K562 (cell line): Measurements from ENCODE around the gene MAD1L1. TPM values are rescaled to one million over a fixed set of nuclear protein-coding genes. Genes with fewer than 3 reads are reported as not detected.

Source experiments
- ATAC-seq: fragments of 200-7000 bp; cut with Tn5 transposase; 3 replicates; pipeline ENCODE4 v1.9.1; 2020; ENCODE audit warnings: moderate library complexity
- BruUV-seq: library from RNA; stranded (reverse); fragments of 400-500 nt; replicated peaks from 2 replicates; lab custom pipeline; 2021; lab: Mats Ljungman, UMichigan
- CTCF ChIA-PET: fragments of 300-600 bp; formaldehyde crosslinking; extraction: SDS; loops from one replicate; lab custom pipeline; 2021; ENCODE audit warnings: low intra/inter-chr PET ratio; lab: Yijun Ruan, JAX
- POLR2A ChIA-PET: fragments of 300-600, 350-650 bp; sonication (Branson Sonifier 250); formaldehyde crosslinking; extraction: SDS; loops from one replicate; lab custom pipeline; 2021; ENCODE audit warnings: antibody characterized with exemption, inconsistent platforms; lab: Yijun Ruan, JAX
- DNase-seq, 4 experiments: peaks; one replicate each; pipeline versions ENCODE4 v3.0.0 to v3.0.0-alpha.2; 2011 to 2018; ENCODE audit warnings: low spot score in 3 of 4, mixed read lengths in 3 of 4; ENCODE audit errors: extremely low read depth in 1 of 4
- FAIRE-seq: peaks from 2 replicates; lab custom pipeline; 2011; peaks lifted over from hg19 to GRCh38; lab: Jason Lieb, UNC
- H2AFZ ChIP-seq: 2 replicates; pipeline ENCODE4 v1.6.0; 2011; ENCODE audit warnings: low read depth, low read length, control low read depth, inconsistent platforms
- H3K27ac ChIP-seq: fragments of 200-600 bp; 3 replicates; pipeline ENCODE4 v1.8.0; 2011; ENCODE audit warnings: low read depth, mild to moderate bottlenecking, control low read depth, inconsistent platforms, low read length, moderate library complexity, mixed read lengths; ENCODE audit errors: extremely low read depth
- H3K27me3 ChIP-seq, 2 experiments: fragments of 300-600 bp in 1 of 2; 2 replicates in 1 of 2; 3 replicates in 1 of 2; pipeline versions ENCODE4 v1.6.0 to v1.8.0; 2011; ENCODE audit warnings: inconsistent platforms in 2 of 2, low read length in 2 of 2, mild to moderate bottlenecking in 1 of 2, mixed read lengths in 1 of 2, moderate library complexity in 1 of 2; ENCODE audit not compliant: control insufficient read depth in 2 of 2, insufficient read depth in 2 of 2
- H3K36me3 ChIP-seq: fragments of 300-600 bp; 3 replicates; pipeline ENCODE4 v1.8.0; 2011; ENCODE audit warnings: mild to moderate bottlenecking, low read length, inconsistent platforms; ENCODE audit not compliant: control insufficient read depth, insufficient read depth
- H3K4me1 ChIP-seq, 2 experiments: fragments of 200-600 bp in 1 of 2; replicated peaks in 1 of 2; 2 replicates in 1 of 2; 3 replicates in 1 of 2; pipeline versions ENCODE4 v1.5.1 to v1.8.0; 2011; ENCODE audit warnings: inconsistent platforms in 2 of 2, low read length in 2 of 2, mild to moderate bottlenecking in 1 of 2, mixed read lengths in 1 of 2, moderate library complexity in 1 of 2; ENCODE audit not compliant: control insufficient read depth in 2 of 2, insufficient read depth in 2 of 2
- H3K4me2 ChIP-seq: 2 replicates; pipeline ENCODE4 v1.6.1; 2011; ENCODE audit warnings: low read length, control low read depth, inconsistent platforms, mixed read lengths; ENCODE audit not compliant: insufficient read depth
- H3K4me3 ChIP-seq: fragments of 200-600 bp; sonication (generic), shearing (Covaris generic); 2 replicates; pipeline ENCODE4 v1.5.1; 2016; ENCODE audit warnings: control low read depth, inconsistent platforms
- H3K79me2 ChIP-seq: fragments of 200-600 bp; 3 replicates; pipeline ENCODE4 v1.8.0; 2011; ENCODE audit warnings: low read length, inconsistent platforms; ENCODE audit not compliant: control insufficient read depth, insufficient read depth
- H3K9ac ChIP-seq, 2 experiments: 2 replicates each; pipeline versions ENCODE4 v1.6.0 to v1.6.1; 2011; ENCODE audit warnings: low read depth in 2 of 2, low read length in 2 of 2, control low read depth in 1 of 2, inconsistent platforms in 1 of 2, mild to moderate bottlenecking in 1 of 2, mixed read lengths in 1 of 2; ENCODE audit not compliant: insufficient read depth in 1 of 2
- H3K9me1 ChIP-seq: one replicate; pipeline ENCODE4 v1.6.0; 2011; ENCODE audit warnings: inconsistent platforms, mild to moderate bottlenecking, low read length, moderate library complexity; ENCODE audit not compliant: control insufficient read depth, insufficient read depth
- H3K9me3 ChIP-seq: replicated peaks from 2 replicates; pipeline ENCODE4 v1.5.1; 2011; ENCODE audit warnings: low read depth, low read length, inconsistent platforms; ENCODE audit not compliant: control insufficient read depth, insufficient read depth
- H4K20me1 ChIP-seq: replicated peaks from 2 replicates; pipeline ENCODE4 v1.6.1; 2011; ENCODE audit warnings: low read length, inconsistent platforms, mixed read lengths; ENCODE audit not compliant: control insufficient read depth, insufficient read depth
- DMBX1 ChIP-seq: fragments of 250-450 bp; sonication (Bioruptor Pico); IDR thresholded peaks from 2 replicates; pipeline ENCODE4 v1.8.0; 2022; ENCODE audit warnings: inconsistent platforms, mild to moderate bottlenecking, moderate library complexity, borderline replicate concordance
- NFIC ChIP-seq: fragments of 450-650 bp; IDR thresholded peaks from 2 replicates; pipeline ENCODE4 v1.6.1; 2017; ENCODE audit warnings: mild to moderate bottlenecking, inconsistent platforms
- RBM22 ChIP-seq: fragments of 200-400 bp; formaldehyde crosslinking; IDR thresholded peaks from 2 replicates; pipeline ENCODE4 v1.6.1; 2018; ENCODE audit warnings: low read length, low read depth; ENCODE audit not compliant: poor library complexity, severe bottlenecking
- ZNF324 ChIP-seq: fragments of 250-450 bp; sonication (Bioruptor Pico); IDR thresholded peaks from 2 replicates; pipeline ENCODE4 v1.4.0; 2020; ENCODE audit warnings: mild to moderate bottlenecking
- ZNF766 ChIP-seq: fragments of 200-800 bp; sonication (Bioruptor generic); conservative IDR thresholded peaks from 2 replicates; pipeline ENCODE4 v1.6.1; 2016; ENCODE audit warnings: missing genetic modification characterization, missing compliant biosample characterization
- WGBS: fragments of 100-300 bp; shearing (Covaris generic); methylation state at CpG from one replicate; pipeline ENCODE4 v1.1.6; 2016; ENCODE audit warnings: low coverage, mixed read lengths; ENCODE audit not compliant: insufficient coverage; ENCODE audit errors: missing lambda C conversion rate; 5-methylcytosine and 5-hydroxymethylcytosine counted together
- in situ Hi-C: fragments of 300-500 bp; cut with MboI; formaldehyde crosslinking; loops from 4 replicates; pipeline ENCODE4 v1.15.0; 2018; ENCODE audit warnings: inconsistent platforms, mixed read lengths
- intact Hi-C: fragments of 100-400 bp; cut with micrococcal nuclease; formaldehyde crosslinking; loops from 2 replicates; pipeline ENCODE4 v1.14.2; 2022
- polyA plus RNA-seq, 8 experiments: library from polyadenylated mRNA; depleted of rRNA in 4 of 8; stranded (reverse) in 5 of 8; unstranded in 3 of 8; fragments of >200 nt; fragmentation: Nextera tagmentation in 2 of 8; fragmentation: Illumina TruSeq in 1 of 8; extraction: Ambion mirVana in 2 of 8; extraction: Trizol in 1 of 8; gene quantifications; 2 replicates each; pipeline versions ENCODE4 v1.2.1 to v1.2.3, GENCODE V29; 2011 to 2014; ENCODE audit warnings: inconsistent platforms in 1 of 8, missing spikeins in 1 of 8
- total RNA-seq, 7 experiments: library from RNA; depleted of rRNA in 6 of 7; stranded (reverse); fragments of >200 nt in 6 of 7; fragmentation: Illumina TruSeq in 2 of 7; extraction: Trizol in 2 of 7; gene quantifications; 2 replicates each; pipeline versions ENCODE4 v1.2.1 to v1.2.3, GENCODE V29; 2011 to 2021; ENCODE audit warnings: low replicate concordance in 1 of 7
- TF ChIP-seq, protein P1 (sequence below), 2 experiments: fragments of 150-350 bp in 1 of 2; IDR thresholded peaks; 2 replicates each; pipeline ENCODE4 v1.6.1; 2012 to 2016; ENCODE audit warnings: low read depth in 2 of 2, low read length in 2 of 2, mild to moderate bottlenecking in 1 of 2, moderate library complexity in 1 of 2

The MAD1L1 gene
- total and polyA plus RNA-seq, 9 of the 15 experiments (the other 6 are each of a cell fraction or from before 2014, with no cell fraction given) = 1.7 to 89.7 (median 18.0) TPM

DNA sequence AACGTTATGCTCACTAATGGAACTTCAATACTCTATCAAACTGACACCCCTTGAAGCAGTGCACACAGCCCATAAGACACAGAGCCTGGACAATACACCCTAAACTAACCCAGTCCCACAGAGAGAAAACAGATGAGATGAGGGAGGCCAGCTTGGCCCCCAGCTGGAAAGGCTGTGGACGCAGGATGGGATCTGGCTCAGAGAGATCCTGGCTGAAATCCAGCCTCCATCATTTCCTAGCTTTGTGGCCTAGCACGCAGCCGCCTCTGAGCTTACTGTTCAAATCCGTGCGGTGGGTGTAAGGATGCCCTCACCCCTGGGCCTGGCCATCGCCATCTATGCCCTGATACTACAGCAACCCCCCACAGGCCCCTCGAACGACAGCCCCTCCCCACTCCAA lies 48.8 kb upstream of the MAD1L1 start:
- 41% methylated on average over 8 of the region's 9 CpGs for WGBS
- TF ChIP-seq NFIC = peak; percentile 21
- TF ChIP-seq ZNF324 = no peak
- TF ChIP-seq ZNF766 (CRISPR knock-in tag) = no peak
- TF ChIP-seq, protein P1, sequence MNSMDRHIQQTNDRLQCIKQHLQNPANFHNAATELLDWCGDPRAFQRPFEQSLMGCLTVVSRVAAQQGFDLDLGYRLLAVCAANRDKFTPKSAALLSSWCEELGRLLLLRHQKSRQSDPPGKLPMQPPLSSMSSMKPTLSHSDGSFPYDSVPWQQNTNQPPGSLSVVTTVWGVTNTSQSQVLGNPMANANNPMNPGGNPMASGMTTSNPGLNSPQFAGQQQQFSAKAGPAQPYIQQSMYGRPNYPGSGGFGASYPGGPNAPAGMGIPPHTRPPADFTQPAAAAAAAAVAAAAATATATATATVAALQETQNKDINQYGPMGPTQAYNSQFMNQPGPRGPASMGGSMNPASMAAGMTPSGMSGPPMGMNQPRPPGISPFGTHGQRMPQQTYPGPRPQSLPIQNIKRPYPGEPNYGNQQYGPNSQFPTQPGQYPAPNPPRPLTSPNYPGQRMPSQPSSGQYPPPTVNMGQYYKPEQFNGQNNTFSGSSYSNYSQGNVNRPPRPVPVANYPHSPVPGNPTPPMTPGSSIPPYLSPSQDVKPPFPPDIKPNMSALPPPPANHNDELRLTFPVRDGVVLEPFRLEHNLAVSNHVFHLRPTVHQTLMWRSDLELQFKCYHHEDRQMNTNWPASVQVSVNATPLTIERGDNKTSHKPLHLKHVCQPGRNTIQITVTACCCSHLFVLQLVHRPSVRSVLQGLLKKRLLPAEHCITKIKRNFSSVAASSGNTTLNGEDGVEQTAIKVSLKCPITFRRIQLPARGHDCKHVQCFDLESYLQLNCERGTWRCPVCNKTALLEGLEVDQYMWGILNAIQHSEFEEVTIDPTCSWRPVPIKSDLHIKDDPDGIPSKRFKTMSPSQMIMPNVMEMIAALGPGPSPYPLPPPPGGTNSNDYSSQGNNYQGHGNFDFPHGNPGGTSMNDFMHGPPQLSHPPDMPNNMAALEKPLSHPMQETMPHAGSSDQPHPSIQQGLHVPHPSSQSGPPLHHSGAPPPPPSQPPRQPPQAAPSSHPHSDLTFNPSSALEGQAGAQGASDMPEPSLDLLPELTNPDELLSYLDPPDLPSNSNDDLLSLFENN (IDR thresholded peaks at IDR 0.05; ENCODE audit: low read depth in 2 of 2, low read length in 2 of 2) = 0 out of 4 replicates have a peak, but pooled peaks of 1 of the 2 experiments have one; percentile 2
- TF ChIP-seq DMBX1 (CRISPR knock-in tag) = no peak
- no peak for TF ChIP-seq RBM22
- TF ChIP-seq, all 486 proteins: peak for 2

More for the DNA sequence above, 48.8 kb upstream of the MAD1L1 start:
- no TSS peak for BruUV-seq
- H3K9me1 ChIP-seq = no peaks in the 10 kb centered on the region
- no peak overlapping the region for H2AFZ ChIP-seq
- ChIA-PET CTCF (no interaction called here), POLR2A (interaction anchor here (1.5 kb wide), 1 partner anchor 11 kb away, joined by 4 read pairs; no protein-coding TSS in a partner anchor)
- peaks cover 21% of the 10 kb centered on the region; the same call in 1 of the 2 replicates for H4K20me1 ChIP-seq
- in situ Hi-C loops = no loop called here
- ATAC-seq (peak; percentile 24), FAIRE-seq (peak; percentile 48), DNase-seq (peak in 3 of 4 experiments; percentile 19 to 76 (median 69))
- 0 out of 2 replicates have a peak overlapping the region, but pooled peaks have one; percentile 48 for H3K4me2 ChIP-seq
- no peak overlapping the region for H3K4me3 ChIP-seq
- peaks cover 13 to 29% of the 10 kb centered on the region in 2 experiments for H3K4me1 ChIP-seq
- peaks cover 18% of the 10 kb centered on the region; the same call in 1 of the 3 replicates for H3K36me3 ChIP-seq
- intact Hi-C loops = no loop called here
- H3K27me3 ChIP-seq = no peaks in the 10 kb centered on the region
- H3K9me3 ChIP-seq = no peaks in the 10 kb centered on the region
- H3K9ac ChIP-seq = peak overlapping the region; percentile 10 to 77; a peak in 2 of 4 replicates
- no peak overlapping the region for H3K27ac ChIP-seq
- peaks cover 21% of the 10 kb centered on the region for H3K79me2 ChIP-seq
